ENCODE measurements around the gene MPZL1.
"Not testable (repeated sequence)": the region's sequence is repeated elsewhere in the genome, so short reads cannot be mapped to it uniquely, and the experiment has no call there.

Gene MPZL1

DNA sequence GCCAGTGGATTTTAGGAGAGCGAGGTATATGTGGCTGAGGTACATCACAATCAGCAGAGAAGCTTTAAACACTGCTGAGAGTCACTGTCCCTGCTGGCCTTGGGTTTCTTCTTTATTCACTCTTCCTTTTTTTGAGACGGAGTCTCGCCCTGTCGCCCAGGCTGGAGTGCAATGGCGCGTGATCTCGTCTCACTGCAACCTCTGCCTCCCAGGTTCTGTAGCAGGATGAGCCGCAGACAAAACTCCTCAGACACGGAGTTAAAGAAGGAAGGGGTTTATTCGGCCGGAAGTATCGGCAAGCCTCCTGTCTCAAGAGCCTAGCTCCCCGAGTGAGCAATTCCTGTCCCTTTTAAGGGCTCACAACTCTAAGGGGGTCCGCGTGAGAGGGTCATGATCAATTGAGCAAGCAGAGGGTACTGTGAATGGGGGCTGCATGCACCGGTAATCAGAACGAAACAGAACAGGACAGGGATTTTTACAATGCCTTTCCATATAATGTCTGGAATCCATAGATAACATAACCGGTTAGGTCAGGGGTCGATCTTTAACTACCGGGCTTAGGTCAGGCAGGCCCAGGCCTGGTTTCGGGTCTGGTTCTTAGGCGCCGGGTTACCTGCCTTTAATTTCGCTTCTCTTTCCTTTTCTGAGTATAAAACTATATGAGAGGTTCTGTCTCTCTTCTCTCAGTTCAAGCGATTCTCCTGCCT, 1.9 kb upstream of the MPZL1 start:
- DNase-seq (ENCODE audit: low spot score) = not testable (repeated sequence)

DNA sequence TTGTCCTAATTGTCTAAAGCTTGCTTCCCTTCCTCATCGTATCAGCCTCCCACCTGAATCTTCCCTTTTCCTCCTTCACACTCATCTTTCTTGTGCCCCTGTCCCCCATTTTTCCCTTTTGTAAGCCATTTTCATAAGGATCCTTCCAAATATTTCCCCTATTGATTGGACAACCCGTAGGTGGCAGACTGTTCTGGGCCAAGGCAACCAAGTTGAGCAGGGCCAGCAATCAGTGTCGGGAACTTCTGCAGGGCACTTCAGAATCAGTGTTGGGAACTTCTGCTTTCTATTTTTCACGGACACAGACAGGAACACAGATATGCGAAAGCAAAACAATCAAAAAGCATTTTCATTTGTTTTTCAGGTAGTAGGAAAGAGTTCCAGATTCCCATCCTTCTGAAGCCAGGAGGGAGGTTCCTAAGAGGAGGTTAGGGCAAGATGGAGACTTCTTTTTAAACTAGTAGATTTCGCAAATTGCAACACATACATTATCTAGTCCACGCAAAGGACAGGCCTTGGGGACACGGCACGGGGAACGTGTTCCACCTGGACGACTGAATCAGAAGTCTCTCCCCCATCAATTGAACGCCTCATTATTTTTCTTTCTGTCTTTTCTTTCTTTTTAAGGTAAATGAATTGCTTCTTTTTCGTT, 691 bp upstream of the MPZL1 start:
- DNase-seq (ENCODE audit: low spot score) = no peak

DNA sequence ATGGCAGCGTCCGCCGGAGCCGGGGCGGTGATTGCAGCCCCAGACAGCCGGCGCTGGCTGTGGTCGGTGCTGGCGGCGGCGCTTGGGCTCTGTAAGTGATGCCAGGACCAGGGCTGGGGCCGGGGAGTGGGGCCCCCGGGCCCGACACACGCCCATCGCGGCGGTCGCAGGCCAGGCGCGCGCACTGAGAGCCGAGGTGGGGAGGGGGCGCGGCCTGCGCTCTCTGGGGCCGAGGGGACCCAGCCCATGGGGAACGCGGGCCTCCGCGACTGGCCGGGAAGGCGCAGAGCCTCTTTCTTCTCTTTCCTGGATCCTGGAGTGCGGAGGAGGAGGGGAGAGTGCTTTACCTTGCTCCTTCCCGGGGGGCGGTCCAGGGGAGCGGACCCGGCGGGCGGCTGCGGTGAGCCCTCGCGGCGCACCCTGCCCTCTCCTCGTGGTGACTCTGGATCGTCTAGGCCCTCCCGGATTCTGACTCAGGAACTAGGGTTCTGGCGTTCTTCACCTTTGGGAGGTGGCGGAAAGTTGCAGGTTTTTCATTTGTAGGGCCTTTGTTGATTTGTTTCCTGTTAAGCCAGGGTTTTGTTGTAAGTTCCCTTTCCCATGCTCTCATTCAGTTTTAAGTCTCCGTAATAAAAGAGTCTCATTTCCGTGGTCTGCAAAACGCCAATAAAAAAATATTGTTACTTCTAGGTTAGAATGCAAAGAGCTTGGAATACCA, 529 bp downstream of the MPZL1 start:
- DNase-seq (ENCODE audit: low spot score) = peak; percentile 44

DNA sequence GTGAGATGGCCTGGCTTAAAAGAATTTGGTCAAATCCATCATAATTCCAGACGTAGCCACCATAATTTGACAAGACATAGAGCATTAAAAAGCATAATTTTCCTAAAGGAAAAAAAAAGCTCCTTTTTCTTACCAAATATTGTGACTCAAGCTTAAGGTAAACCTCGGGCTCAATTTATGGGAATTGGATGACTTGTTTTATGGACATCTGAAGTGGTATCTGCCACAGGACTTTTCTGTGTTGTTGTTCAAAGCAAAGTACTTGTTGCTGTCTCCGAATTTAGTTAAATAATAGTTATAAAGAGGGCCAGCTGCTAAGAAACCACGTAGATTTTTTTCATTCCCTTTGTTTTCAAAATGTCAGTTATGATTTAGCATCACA, 1.1 kb downstream of the MPZL1 start:
- no peak for DNase-seq (ENCODE audit: low spot score)

DNA sequence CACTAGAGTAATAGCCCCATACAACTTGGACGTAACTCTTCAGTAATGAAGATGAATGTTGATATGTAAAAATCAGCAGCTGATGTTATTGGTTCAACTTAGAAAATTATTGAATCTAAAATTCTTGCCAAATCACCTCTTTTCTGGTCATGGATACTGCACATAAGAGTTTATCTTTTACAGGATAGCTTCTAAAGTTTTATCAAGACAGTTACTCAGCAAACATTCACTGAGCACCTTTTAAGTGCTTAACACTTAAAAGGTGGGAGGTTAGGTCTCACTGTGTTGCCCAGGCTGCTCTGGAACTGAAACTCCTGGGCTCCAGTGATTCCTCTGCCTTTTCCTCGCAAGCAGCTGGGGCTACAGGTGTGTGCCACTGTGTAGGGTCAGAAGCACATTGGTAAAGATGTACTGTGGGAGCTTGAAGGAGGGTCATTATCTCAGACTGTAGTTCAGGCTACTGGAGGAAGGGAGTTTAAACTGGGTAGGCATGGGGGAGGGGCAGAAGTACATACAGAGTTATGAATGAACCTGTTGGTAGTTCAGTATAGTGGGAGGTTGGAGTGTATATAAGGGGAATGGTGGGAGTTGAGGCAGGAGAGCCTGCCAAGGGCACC, 2.0 kb downstream of the MPZL1 start:
- no peak for DNase-seq (ENCODE audit: low spot score)

DNA sequence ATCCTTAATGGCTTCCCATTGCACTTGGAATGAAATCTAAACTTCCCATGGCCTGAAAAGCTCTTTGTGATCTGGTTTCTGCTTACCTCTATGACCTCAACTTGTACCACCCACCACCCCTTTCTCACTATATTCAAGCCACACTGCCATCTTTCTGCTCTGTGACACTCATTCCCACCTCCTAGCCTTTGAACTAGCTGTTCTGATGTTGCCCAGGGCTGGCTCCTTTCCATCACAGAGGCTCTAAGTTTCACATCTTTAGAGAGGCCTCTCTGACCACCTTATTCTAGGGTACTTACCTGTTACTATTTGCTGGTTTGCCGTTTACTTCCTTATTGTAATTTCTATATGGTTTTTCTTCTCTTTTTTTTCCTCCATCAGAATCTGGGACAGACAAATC, 4.2 kb downstream of the MPZL1 start:
- DNase-seq (ENCODE audit: low spot score) = no peak

DNA sequence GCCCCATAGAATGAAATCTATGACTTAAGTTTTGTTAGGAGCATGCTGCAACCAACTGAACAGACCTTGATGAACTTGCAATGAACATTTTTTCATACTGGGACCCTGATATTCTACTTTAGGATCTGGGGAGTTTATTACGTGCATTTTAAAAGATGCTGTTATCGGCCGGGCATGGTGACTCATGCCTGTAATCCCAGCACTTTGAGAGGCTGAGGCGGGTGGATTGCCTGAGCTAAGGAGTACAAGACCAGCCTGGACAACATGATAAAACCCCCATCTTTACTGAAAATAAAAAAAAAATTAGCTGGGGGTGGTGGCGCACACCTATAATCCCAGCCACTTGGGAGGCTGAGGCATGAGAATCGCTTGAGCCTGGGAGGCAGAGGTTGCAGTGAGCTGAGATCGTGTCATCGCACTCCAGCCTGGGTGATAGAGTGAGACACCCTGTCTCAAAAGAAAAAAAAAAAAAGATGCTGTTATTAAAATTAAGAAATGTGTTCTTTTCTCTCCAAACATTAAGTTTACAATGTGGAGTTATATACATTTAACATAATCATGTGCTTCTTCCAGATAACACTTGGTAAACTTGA, 7.1 kb downstream of the MPZL1 start:
- no peak for DNase-seq (ENCODE audit: low spot score)

DNA sequence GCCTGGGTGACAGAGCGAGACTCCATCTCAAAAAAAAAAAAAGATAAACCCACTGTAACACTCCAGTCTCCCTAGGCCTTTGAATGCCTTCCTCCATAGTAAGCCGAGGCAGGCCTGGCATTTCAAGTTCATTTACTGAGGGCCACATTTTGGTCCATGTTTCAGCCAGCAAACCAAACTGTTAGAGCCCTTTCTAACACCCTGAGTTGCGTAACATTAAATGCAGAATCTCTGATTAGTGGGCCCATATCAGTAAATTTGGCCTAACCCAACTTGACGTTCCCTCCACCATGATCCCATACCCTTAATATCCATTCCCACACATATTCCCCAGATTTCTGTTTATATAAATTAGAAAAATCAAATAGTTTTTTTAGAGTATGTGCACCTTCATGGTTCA, 12.4 kb downstream of the MPZL1 start:
- no peak for DNase-seq (ENCODE audit: low spot score)

DNA sequence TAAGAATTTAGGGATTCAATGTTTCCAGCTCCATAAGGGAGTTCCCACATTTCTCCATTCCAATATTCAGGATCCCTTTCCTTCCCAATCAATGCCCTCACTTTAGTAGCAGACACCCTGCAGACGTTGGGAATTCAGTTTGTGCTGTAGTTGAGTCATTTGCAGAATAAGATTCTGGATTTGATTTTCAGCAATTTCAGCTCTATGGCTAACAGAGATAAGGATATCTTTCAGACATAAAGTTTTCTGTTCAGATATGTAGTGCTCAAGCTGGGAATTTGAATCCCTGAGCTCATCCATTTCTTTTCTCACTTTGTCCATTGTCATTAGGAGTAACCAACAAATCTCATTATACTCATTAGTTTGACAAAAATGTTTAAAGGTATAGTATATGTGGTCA, 13.1 kb downstream of the MPZL1 start:
- DNase-seq (ENCODE audit: low spot score) = no peak

DNA sequence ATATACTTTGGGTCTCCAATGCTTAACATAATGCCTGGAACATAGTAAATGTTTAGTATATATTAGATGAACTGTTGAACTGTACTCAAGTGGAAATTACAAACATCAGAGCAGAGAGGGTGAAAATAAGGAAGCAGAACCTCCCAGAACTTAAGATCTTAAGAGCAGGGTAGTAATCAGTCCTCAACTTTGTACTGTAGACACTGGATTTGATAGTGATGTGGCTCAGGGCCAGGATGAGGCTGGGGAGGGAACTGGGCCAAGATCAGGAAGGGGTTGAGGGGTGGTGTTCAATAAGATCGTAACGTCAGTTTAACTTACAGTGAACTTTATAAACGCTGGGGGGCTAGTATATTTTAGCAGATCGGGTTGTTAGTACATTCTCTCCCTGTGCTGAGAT, 15.4 kb downstream of the MPZL1 start:
- no peak for DNase-seq (ENCODE audit: low spot score)

DNA sequence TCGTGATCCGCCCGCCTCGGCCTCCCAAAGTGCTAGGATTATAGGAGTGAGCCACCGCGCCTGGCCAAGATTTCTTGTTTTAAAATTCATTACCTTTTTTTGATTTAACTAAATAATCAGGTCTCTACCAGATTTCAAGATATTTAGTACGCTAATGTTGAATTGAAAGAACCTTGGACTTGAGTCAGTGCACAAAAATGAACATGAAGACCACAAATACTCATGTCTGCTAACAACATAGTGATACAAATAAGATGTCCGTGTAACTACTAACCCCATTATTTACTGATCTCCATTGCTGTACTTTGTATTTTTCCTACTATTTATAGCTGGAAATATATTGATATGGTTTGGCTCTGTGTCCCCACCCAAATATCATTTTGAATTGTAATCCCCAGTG, 16.4 kb downstream of the MPZL1 start:
- no peak for DNase-seq (ENCODE audit: low spot score)

DNA sequence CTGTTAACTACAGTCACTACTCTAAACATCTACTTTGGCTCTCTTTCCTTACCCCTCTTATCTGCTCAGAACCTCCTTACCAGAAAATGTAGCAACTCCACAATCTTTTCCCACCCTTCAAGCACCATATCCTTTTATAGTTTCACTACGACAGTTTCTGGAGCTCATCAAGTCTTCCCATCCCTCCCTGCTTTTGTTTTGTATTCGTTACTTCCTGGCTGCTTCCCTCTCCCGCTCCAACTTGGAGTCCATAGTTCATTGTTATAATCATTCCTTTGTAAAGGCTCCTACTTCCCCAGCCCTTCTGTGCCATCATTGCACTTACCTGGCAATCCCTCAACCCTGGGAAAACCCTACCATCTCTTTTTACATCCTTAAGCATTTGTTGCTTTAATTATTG, 18.0 kb downstream of the MPZL1 start:
- DNase-seq (ENCODE audit: low spot score) = no peak

DNA sequence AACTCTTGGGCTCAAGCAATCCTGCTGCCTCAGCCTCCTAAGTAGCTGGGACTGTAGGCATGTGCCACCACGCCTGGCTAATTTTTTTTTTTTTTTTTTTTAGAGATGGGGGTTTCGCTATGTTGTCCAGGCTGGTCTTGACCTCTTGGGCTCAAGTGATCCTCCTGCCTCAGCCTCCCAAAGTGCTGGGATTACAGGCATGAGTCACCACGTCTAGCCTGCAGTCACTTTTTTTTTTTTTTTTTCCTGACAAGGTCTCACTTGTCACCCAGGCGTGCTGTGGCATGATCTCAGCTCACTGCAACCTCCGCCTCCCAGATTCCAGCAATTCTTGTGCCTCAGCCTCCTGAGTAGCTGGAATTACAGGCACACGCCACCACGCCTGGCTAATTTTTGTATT, 19.3 kb downstream of the MPZL1 start:
- not testable (repeated sequence) for DNase-seq (ENCODE audit: low spot score)

DNA sequence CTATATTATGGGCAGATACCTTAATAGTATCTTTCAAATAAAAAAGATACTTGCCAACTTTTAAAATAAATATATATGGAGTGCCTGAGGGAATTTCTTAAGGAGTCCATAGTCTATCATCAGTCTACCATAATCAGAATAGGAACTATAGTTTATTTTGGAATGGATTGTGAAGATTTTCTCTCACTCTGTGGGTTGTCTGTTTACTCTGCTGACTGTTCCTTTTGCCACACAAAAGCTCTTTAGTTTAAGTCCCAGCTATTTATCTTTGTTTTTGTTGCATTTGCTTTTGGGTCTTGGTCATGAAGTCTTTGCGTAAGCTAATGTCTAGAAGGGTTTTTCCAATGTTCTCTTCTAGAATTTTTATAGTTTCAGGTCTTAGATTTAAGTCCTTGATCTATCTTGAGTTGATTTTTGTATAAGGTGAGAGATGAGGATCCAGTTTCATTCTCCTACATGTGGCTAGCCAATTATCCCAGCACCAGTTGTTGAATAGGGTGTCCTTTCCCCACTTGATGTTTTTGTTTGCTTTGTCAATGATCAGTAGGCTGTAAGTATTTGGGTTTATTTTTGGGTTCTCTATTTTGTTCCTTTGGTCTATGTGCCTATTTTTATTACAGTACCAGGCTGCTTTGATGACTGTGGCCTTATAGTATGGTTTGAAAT, 20.7 kb downstream of the MPZL1 start:
- DNase-seq (ENCODE audit: low spot score) = not testable (repeated sequence)

DNA sequence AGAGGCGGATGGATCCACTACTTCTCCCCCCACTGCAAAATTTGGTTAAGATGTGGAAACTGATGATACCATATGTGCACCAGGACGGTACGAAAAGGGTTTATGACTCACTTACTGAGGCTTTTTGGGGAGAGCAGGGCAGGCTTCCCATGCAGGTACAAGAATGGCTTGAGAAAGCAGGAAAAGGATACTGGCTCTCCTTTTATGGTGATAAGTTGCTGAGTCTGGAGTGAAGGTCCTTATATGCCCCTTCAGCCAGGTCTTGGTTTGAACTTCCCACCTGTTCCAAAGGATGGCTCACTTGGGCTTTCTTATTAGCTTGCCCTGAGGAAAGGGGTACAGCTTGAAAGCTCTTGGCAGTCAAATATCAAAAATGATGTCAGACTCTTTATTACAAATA, 23.1 kb downstream of the MPZL1 start:
- no peak for DNase-seq (ENCODE audit: low spot score)

DNA sequence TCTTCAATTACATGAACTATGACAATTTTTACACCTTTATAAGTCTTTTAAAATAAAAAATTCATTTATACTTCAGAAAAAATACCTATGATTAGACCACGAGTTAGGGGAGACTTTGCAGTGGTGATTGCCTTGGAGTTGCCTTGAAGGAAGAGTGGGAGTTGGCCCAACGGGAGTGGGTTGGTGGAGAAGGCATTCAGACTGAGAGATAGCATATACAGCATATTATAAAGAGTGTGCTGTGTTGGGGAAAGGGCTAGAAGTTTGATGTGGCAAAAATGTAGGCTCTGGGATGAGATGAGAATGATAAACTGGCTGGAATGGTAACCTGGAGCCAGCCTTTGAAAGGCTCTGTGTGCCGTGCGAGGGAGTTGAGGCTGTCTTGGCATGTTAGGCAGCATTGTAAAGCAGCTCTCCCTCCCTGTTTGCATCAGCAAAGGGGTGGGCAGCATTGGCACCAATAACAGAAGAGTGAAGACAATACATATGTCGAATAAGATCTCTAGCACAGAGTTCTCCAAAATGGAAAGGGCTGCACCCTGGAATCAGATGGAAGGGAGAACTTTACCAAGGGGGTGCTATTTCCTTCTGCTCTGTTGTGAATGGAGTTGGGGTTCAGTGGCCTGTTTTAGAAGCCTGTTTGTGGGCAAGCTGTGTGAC, 24.4 kb downstream of the MPZL1 start:
- DNase-seq (ENCODE audit: low spot score) = no peak

DNA sequence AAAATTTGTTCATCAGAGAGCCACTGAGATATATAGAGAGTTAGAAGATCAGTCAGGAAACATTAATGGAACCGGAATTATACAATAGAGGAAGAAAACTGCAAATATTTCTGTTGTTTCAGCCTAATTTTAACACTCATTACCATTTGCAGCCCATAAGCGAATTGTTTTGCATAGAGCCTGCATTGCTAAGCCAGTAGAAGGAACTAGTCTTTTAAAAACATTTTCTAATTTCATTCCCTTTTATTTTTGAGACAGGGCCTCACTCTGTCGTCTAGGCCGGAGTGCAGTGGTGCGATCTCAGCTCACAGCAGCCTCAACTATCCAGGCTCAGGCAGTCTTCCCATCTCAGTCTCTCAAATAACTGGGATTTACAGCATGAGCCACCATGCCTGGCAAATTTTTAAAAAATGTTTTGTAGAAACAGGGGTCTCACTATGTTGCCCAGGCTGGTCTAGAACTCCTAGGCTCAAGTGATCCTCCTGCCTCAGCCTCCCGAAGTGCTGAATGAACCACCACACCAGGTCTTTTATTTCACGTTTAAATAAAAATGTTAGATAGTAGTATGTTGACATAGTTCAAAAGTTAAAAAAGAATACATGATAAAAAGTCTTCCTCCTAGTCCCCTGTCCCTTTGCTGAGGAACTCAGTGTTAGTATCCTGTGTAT, 25.3 kb downstream of the MPZL1 start:
- no peak for DNase-seq (ENCODE audit: low spot score)

DNA sequence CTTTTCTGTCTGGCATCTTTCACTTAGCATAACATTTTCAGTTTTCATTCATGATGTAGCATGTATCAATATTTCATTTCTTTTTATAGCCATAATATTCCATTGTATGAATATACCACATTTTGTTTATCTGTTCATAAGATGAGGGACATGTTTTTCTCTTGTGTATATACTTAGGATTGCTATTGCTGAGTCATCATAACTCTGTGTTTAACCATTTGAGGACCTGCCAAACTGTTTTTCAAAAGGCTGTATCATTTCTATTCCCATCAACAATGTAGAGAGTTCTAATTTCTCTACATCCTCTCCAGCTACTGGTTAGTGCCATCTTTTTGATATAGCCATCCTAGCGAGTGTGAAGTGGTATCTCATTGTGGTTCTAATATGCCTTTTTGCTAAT, 26.2 kb downstream of the MPZL1 start:
- no peak for DNase-seq (ENCODE audit: low spot score)

DNA sequence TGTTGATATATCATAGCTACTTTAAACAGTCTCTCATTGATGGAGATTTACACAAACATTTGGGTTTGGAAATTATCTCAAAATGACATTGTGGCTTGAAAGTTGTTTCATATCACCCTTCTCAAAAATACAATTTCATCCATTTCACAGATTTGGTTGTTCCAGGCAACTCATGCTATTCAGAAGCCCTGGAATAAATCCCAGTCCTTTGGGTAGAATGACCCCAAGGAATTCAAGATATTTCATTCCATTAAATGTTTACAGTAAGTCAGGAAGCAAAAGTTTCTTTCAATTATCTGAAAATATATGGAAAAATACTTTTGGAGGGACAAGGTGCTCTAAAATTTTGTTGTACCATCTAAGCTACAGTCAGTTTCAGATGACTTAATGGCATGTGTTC, 27.1 kb downstream of the MPZL1 start:
- no peak for DNase-seq (ENCODE audit: low spot score)

DNA sequence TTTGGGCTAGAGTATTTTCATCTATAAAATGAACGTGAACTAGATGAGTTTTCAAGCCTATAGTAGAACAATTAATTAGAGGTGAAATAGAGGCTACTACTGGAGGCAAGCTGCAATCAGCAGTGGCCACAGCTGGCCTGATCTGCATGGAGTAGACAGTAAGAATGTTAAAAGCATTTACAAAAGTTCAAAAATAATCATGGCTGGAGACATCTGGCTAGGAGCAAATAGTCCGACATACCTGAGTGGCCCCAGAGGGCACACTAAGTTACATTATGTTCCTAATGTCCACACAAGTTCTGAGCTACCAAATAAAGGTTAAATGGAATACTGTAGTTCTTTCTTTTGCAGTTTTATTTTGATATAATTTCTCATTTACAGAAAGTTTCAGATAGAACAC, 28.0 kb downstream of the MPZL1 start:
- DNase-seq (ENCODE audit: low spot score) = no peak

DNA sequence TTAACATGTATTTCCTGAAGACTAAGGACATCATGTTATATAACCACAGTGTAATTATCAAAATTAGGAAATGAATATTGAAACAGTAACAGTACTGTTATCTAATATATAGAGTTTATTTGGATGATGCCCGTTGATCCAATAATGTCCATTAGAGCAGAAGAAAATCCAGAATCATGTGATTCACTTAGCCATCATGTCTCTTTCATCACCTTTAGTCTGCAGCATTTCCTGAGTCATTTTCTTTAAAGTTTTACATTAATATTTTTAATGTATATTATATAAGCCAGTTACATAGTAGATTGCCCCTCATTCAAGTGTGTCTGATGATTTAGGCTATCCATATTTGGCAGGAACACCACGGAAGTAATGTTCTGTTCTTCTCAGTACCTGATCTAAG, 28.9 kb downstream of the MPZL1 start:
- no peak for DNase-seq (ENCODE audit: low spot score)
